Stomach (tissue), 9 donors: ENCODE measurements around the gene FAM193B. TPM values are rescaled to one million over a fixed set of nuclear protein-coding genes. Genes with fewer than 3 reads are reported as not detected.

Experiments used
- DNase-seq, 2 donors: peaks; one replicate each; pipeline versions ENCODE4 v3.0.0 to v3.0.0-alpha.2; 2013 to 2019
- H3K27ac ChIP-seq, 5 donors: fragments of 200-600 bp in 4 of 5; sonication (generic) in 4 of 5; one replicate each; pipeline ENCODE4 v1.5.1; 2013 to 2019; ENCODE audit warnings: mild to moderate bottlenecking in 1 of 5, moderate library complexity in 1 of 5
- H3K27me3 ChIP-seq, 3 donors: fragments of 200-600 bp; sonication (generic); one replicate each; pipeline ENCODE4 v1.5.1; 2017 to 2019; ENCODE audit warnings: mixed run types in 1 of 3
- H3K36me3 ChIP-seq, 4 donors: fragments of 200-600 bp; sonication (generic); 1 replicate in 3 of 4; 2 replicates in 1 of 4; pipeline ENCODE4 v1.5.1; 2016 to 2019
- H3K4me1 ChIP-seq, 4 donors: fragments of 200-600 bp; sonication (generic); one replicate each; pipeline ENCODE4 v1.5.1; 2016 to 2019
- H3K4me3 ChIP-seq, 4 donors: fragments of 200-600 bp; sonication (generic) in 3 of 4; one replicate each; pipeline ENCODE4 v1.5.1; 2016 to 2019; ENCODE audit warnings: mild to moderate bottlenecking in 1 of 4
- H3K9me3 ChIP-seq, 4 donors: fragments of 200-600 bp; sonication (generic); one replicate each; pipeline ENCODE4 v1.5.1; 2016 to 2019
- EP300 ChIP-seq: sonication (generic); formaldehyde crosslinking; IDR thresholded peaks from one replicate; pipeline ENCODE4 v1.6.1; 2017; ENCODE audit warnings: antibody characterized with exemption
- POLR2A ChIP-seq, 4 donors: fragments of 450-650 bp; IDR thresholded peaks; one replicate each; pipeline ENCODE4 v1.6.1; 2016; ENCODE audit warnings: antibody characterized with exemption in 4 of 4, control low read depth in 2 of 4, mild to moderate bottlenecking in 1 of 4, moderate library complexity in 1 of 4
- POLR2AphosphoS5 ChIP-seq, 3 donors: sonication (generic); formaldehyde crosslinking; IDR thresholded peaks; one replicate each; pipeline ENCODE4 v1.6.1; 2016; ENCODE audit warnings: antibody characterized with exemption in 3 of 3
- whole genome bisulfite sequencing, 5 donors: extraction: QIAGEN DNeasy Blood & Tissue Kit in 3 of 5; methylation state at CpG; one replicate each; pipeline versions ENCODE4 v1.1.5 to v1.1.7; 2013 to 2018; 5-methylcytosine and 5-hydroxymethylcytosine counted together
- intact Hi-C: fragments of 100-400 bp; cut with DNase I; formaldehyde crosslinking; loops from one replicate; pipeline ENCODE4 v1.15.1; 2023; ENCODE audit warnings: low total_unique reads
- polyA plus RNA-seq, 3 donors: library from polyadenylated mRNA; stranded (reverse); fragments of 200-250 nt; gene quantifications; one replicate each; pipeline ENCODE4 v1.2.3, GENCODE V29; 2013
- total RNA-seq, 5 donors: library from RNA; depleted of rRNA; stranded (reverse); fragments of >200 nt; gene quantifications; one replicate each; pipeline versions ENCODE4 v1.1.0 to v1.2.3, GENCODE V29; 2014 to 2016
- TF ChIP-seq, protein P1 (sequence below), 7 experiments: fragments of 450-650 bp in 4 of 7; fragments of 200-600 bp in 3 of 7; sonication (generic) in 3 of 7; IDR thresholded peaks; one replicate each; pipeline ENCODE4 v1.5.1; 2016 to 2019; ENCODE audit warnings: antibody characterized with exemption in 7 of 7, control low read depth in 2 of 7, mild to moderate bottlenecking in 1 of 7
- donor health status: healthy with polysubstance abuse.
- donor health status: Bipolar disorder and iron deficiency.
- donor health status: healthy.

Gene FAM193B
- total and polyA plus RNA-seq, 8 donors = 40.4 to 316 (median 138) TPM

DNA sequence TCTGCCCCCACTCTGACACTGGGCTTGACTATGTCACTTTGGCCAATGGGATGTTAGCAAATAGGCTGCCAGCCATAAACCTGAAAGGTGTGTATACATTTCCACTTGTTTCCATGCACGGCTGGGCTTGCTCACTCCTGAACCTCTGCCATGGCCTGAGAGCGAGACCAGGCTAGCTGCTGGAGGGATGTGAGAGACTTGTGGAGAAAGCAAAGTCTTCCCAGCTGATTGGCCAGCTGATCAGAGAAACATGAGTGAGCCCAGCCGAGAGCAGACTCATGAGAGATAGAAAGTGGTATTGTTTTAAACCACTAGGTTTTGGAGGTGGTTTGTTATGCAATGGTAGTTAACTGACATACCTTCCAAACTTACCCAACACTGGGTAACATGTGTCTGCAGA, 13.9 kb downstream of the FAM193B start:
- intact Hi-C loops = no loop called here
- TF ChIP-seq, protein P1, sequence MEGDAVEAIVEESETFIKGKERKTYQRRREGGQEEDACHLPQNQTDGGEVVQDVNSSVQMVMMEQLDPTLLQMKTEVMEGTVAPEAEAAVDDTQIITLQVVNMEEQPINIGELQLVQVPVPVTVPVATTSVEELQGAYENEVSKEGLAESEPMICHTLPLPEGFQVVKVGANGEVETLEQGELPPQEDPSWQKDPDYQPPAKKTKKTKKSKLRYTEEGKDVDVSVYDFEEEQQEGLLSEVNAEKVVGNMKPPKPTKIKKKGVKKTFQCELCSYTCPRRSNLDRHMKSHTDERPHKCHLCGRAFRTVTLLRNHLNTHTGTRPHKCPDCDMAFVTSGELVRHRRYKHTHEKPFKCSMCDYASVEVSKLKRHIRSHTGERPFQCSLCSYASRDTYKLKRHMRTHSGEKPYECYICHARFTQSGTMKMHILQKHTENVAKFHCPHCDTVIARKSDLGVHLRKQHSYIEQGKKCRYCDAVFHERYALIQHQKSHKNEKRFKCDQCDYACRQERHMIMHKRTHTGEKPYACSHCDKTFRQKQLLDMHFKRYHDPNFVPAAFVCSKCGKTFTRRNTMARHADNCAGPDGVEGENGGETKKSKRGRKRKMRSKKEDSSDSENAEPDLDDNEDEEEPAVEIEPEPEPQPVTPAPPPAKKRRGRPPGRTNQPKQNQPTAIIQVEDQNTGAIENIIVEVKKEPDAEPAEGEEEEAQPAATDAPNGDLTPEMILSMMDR (IDR thresholded peaks at IDR 0.05) = no peak
- no peak for TF ChIP-seq POLR2AphosphoS5 (IDR thresholded peaks at IDR 0.05)
- TF ChIP-seq EP300 = no peak
- TF ChIP-seq POLR2A (IDR thresholded peaks at IDR 0.05) = no peak
- Histone ChIP-seq H3K9me3 (no peaks in the 10 kb centered on the region), H3K27me3 (no peaks in the 10 kb centered on the region), H3K36me3 (peaks cover 12 to 45% (median 38%) of the 10 kb centered on the region in 4 donors), H3K4me3 (no peak overlapping the region), H3K4me1 (peaks cover 13 to 83% (median 57%) of the 10 kb centered on the region in 4 donors), H3K27ac (no peak overlapping the region)
- DNase-seq = no peak
- WGBS, 5 donors = 48 to 62% (median 57%) methylated on average over 3 of the region's 3 CpGs

DNA sequence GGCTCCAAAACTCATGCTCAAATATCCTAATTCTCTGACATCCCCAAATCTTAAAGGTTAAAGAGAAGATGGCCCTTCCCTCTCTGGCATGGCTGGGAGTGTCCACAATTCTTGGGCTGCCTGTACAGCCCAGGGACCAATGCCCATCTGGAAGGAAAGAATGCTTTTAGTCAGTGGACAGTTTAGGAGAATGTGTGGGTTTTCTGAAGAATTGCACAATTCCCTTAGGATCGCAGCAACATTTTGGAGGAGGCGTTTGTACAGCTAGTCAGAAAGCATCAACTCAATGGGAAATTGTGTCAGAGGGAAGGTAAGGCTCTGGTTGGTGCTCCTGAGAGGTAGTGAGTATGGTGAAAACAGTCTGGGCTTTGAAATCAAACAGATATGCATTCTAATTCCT, 15.0 kb downstream of the FAM193B start:
- Histone ChIP-seq H3K27me3 (no peaks in the 10 kb centered on the region), H3K36me3 (peaks cover 12 to 55% (median 47%) of the 10 kb centered on the region in 4 donors), H3K27ac (peak overlapping the region in 3 of 5 donors; percentile 31 to 63 (median 50)), H3K4me3 (no peak overlapping the region), H3K4me1 (peaks cover 13 to 74% (median 52%) of the 10 kb centered on the region in 4 donors), H3K9me3 (no peaks in the 10 kb centered on the region)
- DNase-seq = no peak
- 77 to 96% (median 87%) methylated on average over 2 of the region's 2 CpGs for WGBS, 5 donors
- TF ChIP-seq POLR2AphosphoS5 (IDR thresholded peaks at IDR 0.05) (no peak), EP300 (no peak), POLR2A (IDR thresholded peaks at IDR 0.05) (no peak)
- TF ChIP-seq, protein P1 (IDR thresholded peaks at IDR 0.05) = no peak
- intact Hi-C loops = no loop called here

DNA sequence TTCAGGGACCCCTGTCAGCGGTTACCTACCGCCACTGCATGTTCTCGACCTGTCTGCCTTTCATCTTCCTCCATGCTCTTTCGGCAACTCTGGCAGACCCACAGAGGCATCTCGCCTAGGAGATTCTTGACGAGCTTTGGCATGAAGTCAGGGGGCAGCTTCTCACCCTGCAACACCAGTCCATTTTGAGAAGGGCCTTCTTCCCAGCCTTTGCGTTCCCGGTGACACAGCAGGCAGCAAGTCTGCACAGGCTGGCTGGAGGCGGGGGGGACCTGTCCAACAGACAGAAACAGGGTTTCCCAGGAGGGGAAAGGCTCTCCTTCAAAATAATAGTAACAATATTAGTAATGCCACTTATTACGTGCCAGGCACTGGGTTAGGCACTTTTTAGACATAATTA, 15.5 kb downstream of the FAM193B start:
- peak overlapping the region in 3 of 5 donors; percentile 50 to 63 (median 58) for H3K27ac ChIP-seq
- peaks cover 14 to 60% (median 52%) of the 10 kb centered on the region in 4 donors for H3K36me3 ChIP-seq
- intact Hi-C loops = no loop called here
- no peak overlapping the region for H3K4me3 ChIP-seq
- 87 to 94% (median 92%) methylated on average over 10 of the region's 10 CpGs for WGBS, 5 donors
- H3K4me1 ChIP-seq = peaks cover 13 to 68% (median 50%) of the 10 kb centered on the region in 4 donors
- TF ChIP-seq EP300 (no peak), POLR2A (IDR thresholded peaks at IDR 0.05) (no peak), POLR2AphosphoS5 (IDR thresholded peaks at IDR 0.05) (no peak)
- TF ChIP-seq, protein P1 (IDR thresholded peaks at IDR 0.05) = no peak
- no peak for DNase-seq
- no peaks in the 10 kb centered on the region for H3K9me3 ChIP-seq
- H3K27me3 ChIP-seq = no peaks in the 10 kb centered on the region

DNA sequence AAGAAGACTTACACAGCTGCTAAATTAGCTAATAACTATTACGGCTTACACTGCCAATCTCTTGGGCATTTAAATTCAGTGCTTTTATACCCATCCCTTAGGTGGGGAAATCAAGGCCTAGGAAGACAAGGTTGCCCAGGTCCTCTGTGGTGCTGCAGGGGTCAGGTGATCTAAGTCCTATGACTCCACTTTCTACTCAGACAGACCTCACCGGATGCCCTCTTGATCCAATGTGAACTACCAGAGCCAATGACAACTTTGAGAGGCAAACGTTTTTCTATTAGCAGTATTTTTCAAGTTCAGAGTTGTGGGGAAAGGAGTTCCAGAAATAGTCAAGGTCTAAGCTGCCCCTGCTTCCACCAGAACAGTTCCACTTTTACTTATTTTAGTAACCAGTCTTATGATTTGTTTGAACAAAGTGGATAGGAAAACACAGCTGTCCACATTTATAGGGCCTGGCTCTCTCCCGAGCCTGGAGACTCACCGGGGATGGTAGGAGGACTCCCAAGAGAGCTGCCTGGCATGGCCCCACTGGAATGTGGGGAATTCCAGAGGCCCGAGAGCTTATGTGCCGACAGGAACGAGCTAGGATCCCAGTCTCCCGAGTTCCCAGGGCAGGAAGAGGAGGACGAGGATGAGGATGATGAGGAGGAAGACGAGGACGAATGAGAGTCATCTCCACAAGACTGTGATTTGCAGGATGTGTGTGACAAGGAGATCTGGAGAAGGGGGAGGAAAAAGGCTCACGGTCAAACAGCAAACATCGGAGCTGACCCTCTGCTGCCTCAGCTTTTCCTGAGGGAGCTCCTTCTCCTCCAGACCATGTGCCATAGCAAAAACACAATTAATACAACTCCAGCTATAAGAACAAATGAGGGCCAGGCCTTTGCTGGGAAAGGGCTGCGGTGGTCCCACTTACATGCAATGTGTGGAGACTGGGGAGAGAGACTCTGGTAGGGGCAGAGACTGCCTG, 16.7 kb downstream of the FAM193B start:
- no peak for DNase-seq
- no peaks in the 10 kb centered on the region for H3K9me3 ChIP-seq
- H3K27me3 ChIP-seq = no peaks in the 10 kb centered on the region
- H3K36me3 ChIP-seq = peaks cover 17 to 72% (median 64%) of the 10 kb centered on the region in 4 donors
- peaks cover 13 to 56% (median 44%) of the 10 kb centered on the region in 4 donors for H3K4me1 ChIP-seq
- intact Hi-C loops = no loop called here
- WGBS, 5 donors = 48 to 57% (median 50%) methylated on average over 15 of the region's 15 CpGs
- H3K27ac ChIP-seq = peak overlapping the region in 4 of 5 donors; percentile 41 to 63 (median 58)
- TF ChIP-seq, protein P1 (IDR thresholded peaks at IDR 0.05) = no peak
- TF ChIP-seq POLR2A (IDR thresholded peaks at IDR 0.05) = no peak
- H3K4me3 ChIP-seq = no peak overlapping the region
